ENCODE results near the gene SLCO4A1.
A peak's percentile ranks its signal among the peaks of the same experiment; 100 is the strongest.

SLCO4A1 gene

GRCh38 chr20:62703853-62704228 is 61.5 kb downstream of the SLCO4A1 start:
- no peak for DNase-seq

- peak; percentile 24 to 86 for DNase-seq
Measured at GRCh38 chr20:62704341-62704948, 62.1 kb downstream of the SLCO4A1 start.

GRCh38 chr20:62705627-62706026 is 63.3 kb downstream of the SLCO4A1 start:
- no peak for DNase-seq

- DNase-seq: no peak
Measured at GRCh38 chr20:62706344-62706743, 64.0 kb downstream of the SLCO4A1 start.

GRCh38 chr20:62706857-62707256 is 64.6 kb downstream of the SLCO4A1 start:
- DNase-seq: no peak

GRCh38 chr20:62707276-62707920 is 65.1 kb downstream of the SLCO4A1 start:
- no peak for DNase-seq

- no peak for DNase-seq
Measured at GRCh38 chr20:62707921-62708521, 65.7 kb downstream of the SLCO4A1 start.

- no peak for DNase-seq
Measured at GRCh38 chr20:62708591-62709536, 66.6 kb downstream of the SLCO4A1 start, which contains the start of gene NTSR1. Gene NTSR1 (plus strand): TSS chr20:62708836. CDS start chr20:62709208, 372 bp downstream.

- no peak for DNase-seq
Measured at GRCh38 chr20:62709537-62709905, 67.2 kb downstream of the SLCO4A1 start.

GRCh38 chr20:62710221-62710885 is 68.0 kb downstream of the SLCO4A1 start:
- DNase-seq: no peak

GRCh38 chr20:62710886-62711702 is 68.8 kb downstream of the SLCO4A1 start:
- no peak for DNase-seq

- DNase-seq: peak in 1 of 2 experiments; percentile 12
Measured at GRCh38 chr20:62711703-62712101, 69.4 kb downstream of the SLCO4A1 start.

- no peak for DNase-seq
Measured at GRCh38 chr20:62712606-62713005, 70.3 kb downstream of the SLCO4A1 start.

- no peak for DNase-seq
Measured at GRCh38 chr20:62714006-62714405, 71.7 kb downstream of the SLCO4A1 start.

- no peak for DNase-seq
Measured at GRCh38 chr20:62714799-62715198, 72.5 kb downstream of the SLCO4A1 start.

- no peak for DNase-seq
Measured at GRCh38 chr20:62715201-62715600, 72.9 kb downstream of the SLCO4A1 start.

GRCh38 chr20:62716198-62716940 is 74.1 kb downstream of the SLCO4A1 start:
- DNase-seq: no peak

- no peak for DNase-seq
Measured at GRCh38 chr20:62716941-62717310, 74.6 kb downstream of the SLCO4A1 start.

- no peak for DNase-seq
Measured at GRCh38 chr20:62717933-62718332, 75.6 kb downstream of the SLCO4A1 start.

- DNase-seq: no peak
Measured at GRCh38 chr20:62718546-62718945, 76.2 kb downstream of the SLCO4A1 start.

Measured in NCI-H446 (cell line).